PC-3 (cell line): ENCODE measurements around the gene DBH. TPM values are rescaled to one million over a fixed set of nuclear protein-coding genes. Genes with fewer than 3 reads are reported as not detected.

Experiments used
- ATAC-seq: fragments of 200-7000 bp; cut with Tn5 transposase; 2 replicates; pipeline ENCODE4 v1.9.1; 2020; ENCODE audit warnings: mild to moderate bottlenecking, moderate library complexity
- BruUV-seq: library from RNA; stranded (reverse); fragments of 400-500 nt; replicated peaks from 2 replicates; lab custom pipeline; 2021; lab: Mats Ljungman, UMichigan
- CTCF ChIA-PET: fragments of 300-600 bp; sonication (Branson Sonifier 250); formaldehyde crosslinking; loops from one replicate; lab custom pipeline; 2022; ENCODE audit warnings: antibody characterized with exemption; lab: Charles Lee
- POLR2A ChIA-PET: fragments of 300-600 bp; sonication (Branson Sonifier 250); formaldehyde crosslinking; loops from one replicate; lab custom pipeline; 2022; ENCODE audit warnings: antibody characterized with exemption; ENCODE audit not compliant: unreplicated experiment; lab: Charles Lee
- DNase-seq: peaks from one replicate; pipeline ENCODE4 v3.0.0-alpha.2; 2015
- H2AFZ ChIP-seq: fragments of 300-600 bp; sonication (generic); 2 replicates; pipeline ENCODE4 v1.6.0; 2016; ENCODE audit warnings: antibody characterized with exemption, low read length
- H3F3A ChIP-seq: fragments of 300-600 bp; sonication (generic); one replicate; pipeline ENCODE4 v1.6.0; 2017; ENCODE audit warnings: antibody characterized with exemption, low read length, control low read depth, mild to moderate bottlenecking; ENCODE audit not compliant: unreplicated experiment
- H3K27ac ChIP-seq: fragments of 300-600 bp; sonication (generic); 2 replicates; pipeline ENCODE4 v1.5.1; 2016; ENCODE audit warnings: mild to moderate bottlenecking, low read length
- H3K27me3 ChIP-seq: fragments of 300-600 bp; sonication (generic); 2 replicates; pipeline ENCODE4 v1.6.1; 2016; ENCODE audit warnings: low read length, mixed read lengths
- H3K36me3 ChIP-seq: fragments of 300-600 bp; sonication (generic); 2 replicates; pipeline ENCODE4 v1.6.1; 2016; ENCODE audit warnings: low read depth, mixed run types, low read length, mixed read lengths
- H3K4me1 ChIP-seq: fragments of 300-600 bp; sonication (generic); 2 replicates; pipeline ENCODE4 v1.5.1; 2016; ENCODE audit warnings: low read length; ENCODE audit not compliant: insufficient read depth
- H3K4me2 ChIP-seq: fragments of 300-600 bp; sonication (generic); 2 replicates; pipeline ENCODE4 v1.6.0; 2016; ENCODE audit warnings: low read length
- H3K4me3 ChIP-seq: fragments of 300-600 bp; sonication (generic); 2 replicates; pipeline ENCODE4 v1.5.1; 2016; ENCODE audit warnings: mild to moderate bottlenecking, low read length, mixed read lengths
- H3K79me2 ChIP-seq: fragments of 300-600 bp; sonication (generic); 2 replicates; pipeline ENCODE4 v1.6.1; 2017; ENCODE audit warnings: low read length, mixed read lengths
- H3K9ac ChIP-seq: fragments of 300-600 bp; sonication (generic); 2 replicates; pipeline ENCODE4 v1.6.0; 2016; ENCODE audit warnings: mild to moderate bottlenecking, low read length
- H3K9me2 ChIP-seq: fragments of 300-600 bp; sonication (generic); replicated peaks from 2 replicates; pipeline ENCODE4 v1.6.1; 2016; ENCODE audit warnings: mixed run types, low read length, mixed read lengths
- H3K9me3 ChIP-seq: fragments of 300-600 bp; sonication (generic); 2 replicates; pipeline ENCODE4 v1.6.1; 2016; ENCODE audit warnings: low read length, mixed read lengths
- H4K20me1 ChIP-seq: fragments of 300-600 bp; sonication (generic); 2 replicates; pipeline ENCODE4 v1.6.1; 2016; ENCODE audit warnings: low read length, mixed read lengths
- EZH2 ChIP-seq: fragments of 300-600 bp; sonication (generic); IDR thresholded peaks from one replicate; pipeline ENCODE4 v1.6.1; 2017; ENCODE audit warnings: antibody characterized with exemption, mild to moderate bottlenecking, low read length; ENCODE audit not compliant: unreplicated experiment
- EZH2phosphoT487 ChIP-seq: fragments of 300-600 bp; sonication (generic); IDR thresholded peaks from 2 replicates; pipeline ENCODE4 v1.6.1; 2018; ENCODE audit warnings: mild to moderate bottlenecking, antibody characterized with exemption, low read length, borderline replicate concordance
- intact Hi-C: fragments of 100-400 bp; cut with micrococcal nuclease; formaldehyde crosslinking; loops from 2 replicates; pipeline ENCODE4 v1.9.0; 2023
- total RNA-seq: library from RNA; depleted of rRNA; stranded (reverse); fragments of >200 nt; gene quantifications from 2 replicates; pipeline ENCODE4 v1.2.3, GENCODE V29; 2014
- TF ChIP-seq, protein P1 (sequence below): fragments of 300-600 bp; sonication (generic); conservative IDR thresholded peaks from 2 replicates; pipeline ENCODE4 v1.5.1; 2017; ENCODE audit warnings: antibody characterized with exemption, low read depth, mild to moderate bottlenecking, low read length

The DBH gene
- total RNA-seq, 1 experiment from 2014 or later, result not detected

DNA sequence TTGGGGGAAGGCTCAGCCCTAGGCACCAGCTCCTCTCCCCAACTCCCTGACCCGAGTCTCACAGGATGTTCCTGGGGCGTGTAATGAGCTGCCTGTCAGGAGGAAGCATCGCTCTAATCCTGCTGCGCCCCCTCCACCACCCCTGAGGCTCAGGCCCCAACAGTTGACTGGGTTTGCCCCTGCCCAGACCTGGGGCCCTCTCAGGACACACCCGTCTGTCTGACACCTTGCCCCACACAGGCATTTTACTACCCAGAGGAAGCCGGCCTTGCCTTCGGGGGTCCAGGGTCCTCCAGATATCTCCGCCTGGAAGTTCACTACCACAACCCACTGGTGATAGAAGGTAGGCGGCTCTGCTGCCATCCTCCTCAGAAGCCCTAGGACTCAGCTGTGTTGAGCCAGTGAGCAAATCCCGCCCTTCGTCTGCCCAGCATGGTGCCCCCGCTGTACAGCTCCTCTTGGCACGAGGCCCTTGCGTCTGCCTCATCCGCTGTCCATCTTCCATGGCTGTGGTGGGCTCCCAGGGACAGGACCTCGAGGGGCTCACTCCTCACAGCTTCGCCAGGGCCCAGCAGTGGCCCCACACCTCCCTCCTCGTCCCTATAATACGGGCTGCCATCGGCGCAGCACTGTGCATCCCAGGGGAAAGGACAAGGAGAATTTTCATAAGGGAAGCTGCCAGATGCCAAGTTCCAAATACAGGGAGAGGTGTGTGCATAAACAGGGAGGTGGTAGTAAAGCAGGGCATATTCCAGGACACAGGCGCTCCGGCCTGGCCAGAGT is 8.0 kb downstream of the DBH start:
- ATAC-seq (no peak), DNase-seq (no peak)
- Histone ChIP-seq H2AFZ (no peak overlapping the region), H3K27me3 (peaks cover 31% of the 10 kb centered on the region), H3K4me1 (no peaks in the 10 kb centered on the region), H3K4me2 (no peak overlapping the region), H4K20me1 (no peaks in the 10 kb centered on the region), H3K9me3 (no peaks in the 10 kb centered on the region), H3K9me2 (no peaks in the 10 kb centered on the region), H3K36me3 (no peaks in the 10 kb centered on the region), H3K27ac (no peak overlapping the region), H3F3A (no peaks in the 10 kb centered on the region), H3K9ac (no peak overlapping the region), H3K4me3 (no peak overlapping the region), H3K79me2 (no peaks in the 10 kb centered on the region)
- no TSS peak for BruUV-seq
- intact Hi-C loops, result no loop called here
- POLR2A ChIA-PET, result no interaction called here
- TF ChIP-seq EZH2 (no peak), EZH2phosphoT487 (no peak)
- TF ChIP-seq, protein P1, sequence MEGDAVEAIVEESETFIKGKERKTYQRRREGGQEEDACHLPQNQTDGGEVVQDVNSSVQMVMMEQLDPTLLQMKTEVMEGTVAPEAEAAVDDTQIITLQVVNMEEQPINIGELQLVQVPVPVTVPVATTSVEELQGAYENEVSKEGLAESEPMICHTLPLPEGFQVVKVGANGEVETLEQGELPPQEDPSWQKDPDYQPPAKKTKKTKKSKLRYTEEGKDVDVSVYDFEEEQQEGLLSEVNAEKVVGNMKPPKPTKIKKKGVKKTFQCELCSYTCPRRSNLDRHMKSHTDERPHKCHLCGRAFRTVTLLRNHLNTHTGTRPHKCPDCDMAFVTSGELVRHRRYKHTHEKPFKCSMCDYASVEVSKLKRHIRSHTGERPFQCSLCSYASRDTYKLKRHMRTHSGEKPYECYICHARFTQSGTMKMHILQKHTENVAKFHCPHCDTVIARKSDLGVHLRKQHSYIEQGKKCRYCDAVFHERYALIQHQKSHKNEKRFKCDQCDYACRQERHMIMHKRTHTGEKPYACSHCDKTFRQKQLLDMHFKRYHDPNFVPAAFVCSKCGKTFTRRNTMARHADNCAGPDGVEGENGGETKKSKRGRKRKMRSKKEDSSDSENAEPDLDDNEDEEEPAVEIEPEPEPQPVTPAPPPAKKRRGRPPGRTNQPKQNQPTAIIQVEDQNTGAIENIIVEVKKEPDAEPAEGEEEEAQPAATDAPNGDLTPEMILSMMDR, result no peak
- CTCF ChIA-PET, result no interaction called here

DNA sequence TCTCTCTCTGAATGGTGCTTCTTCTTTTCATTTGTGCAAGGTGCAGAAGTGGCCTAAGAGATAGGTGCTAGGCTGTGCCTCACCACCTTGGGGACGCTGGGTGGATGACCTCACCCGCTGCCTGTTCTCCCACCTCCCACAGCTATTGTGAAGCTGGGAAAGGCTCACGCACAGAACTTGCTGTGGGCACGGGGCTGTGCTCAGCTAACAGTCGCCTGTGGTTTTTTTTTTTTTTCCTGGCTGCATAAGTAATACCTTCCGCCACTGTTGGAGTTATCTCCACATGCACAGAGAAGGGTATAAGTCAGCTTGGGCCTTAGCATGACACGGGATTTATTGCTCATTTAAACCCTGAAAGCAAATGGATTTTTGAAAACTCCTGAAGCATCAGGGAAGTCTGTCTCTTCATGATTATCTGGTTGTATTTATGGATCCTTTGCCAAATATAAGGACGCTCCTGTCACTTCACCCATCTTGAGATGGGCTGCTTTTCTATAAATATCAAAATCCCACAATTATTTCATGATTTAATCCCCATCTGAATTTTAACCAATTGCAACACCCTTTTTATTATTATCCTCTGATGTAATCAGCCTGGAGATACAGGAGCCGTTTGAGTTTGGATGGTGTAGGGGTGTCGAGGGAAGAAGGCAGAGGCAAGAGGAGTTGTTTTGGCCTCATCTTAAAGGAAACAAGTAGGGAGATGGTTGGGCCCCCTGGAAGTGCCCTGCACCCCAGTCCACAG is 9.0 kb downstream of the DBH start:
- Histone ChIP-seq H2AFZ (no peak overlapping the region), H3K4me3 (no peak overlapping the region), H3K9me3 (no peaks in the 10 kb centered on the region), H3K4me1 (no peaks in the 10 kb centered on the region), H3K79me2 (no peaks in the 10 kb centered on the region), H3K27ac (no peak overlapping the region), H3K9ac (no peak overlapping the region), H3K9me2 (no peaks in the 10 kb centered on the region), H4K20me1 (no peaks in the 10 kb centered on the region), H3K36me3 (no peaks in the 10 kb centered on the region), H3F3A (no peaks in the 10 kb centered on the region), H3K4me2 (no peak overlapping the region), H3K27me3 (peaks cover 33% of the 10 kb centered on the region)
- CTCF ChIA-PET, result no interaction called here
- POLR2A ChIA-PET, result no interaction called here
- BruUV-seq, result no TSS peak
- ATAC-seq (no peak), DNase-seq (no peak)
- no peak for TF ChIP-seq EZH2phosphoT487
- no peak for TF ChIP-seq EZH2
- TF ChIP-seq, protein P1, result no peak
- intact Hi-C loops, result no loop called here

DNA sequence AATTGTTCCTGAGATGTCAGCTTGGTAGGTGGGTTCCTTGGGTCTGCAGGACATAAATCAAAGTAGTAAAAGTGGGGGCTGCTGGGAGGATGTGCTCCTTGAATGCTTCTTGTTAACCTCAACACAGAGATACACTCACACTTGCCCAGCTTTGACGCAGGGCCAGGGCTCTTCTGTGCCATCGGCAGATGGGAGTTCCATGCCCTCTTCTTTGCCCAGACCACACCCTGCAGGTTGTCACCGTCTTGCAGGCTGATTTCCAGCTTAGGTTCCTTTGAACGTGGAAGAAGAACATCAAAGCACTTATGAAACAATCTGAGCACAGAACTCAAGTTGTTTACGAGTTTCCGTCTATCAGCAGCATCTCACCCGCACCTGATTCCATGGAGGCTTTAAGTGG is 11.0 kb downstream of the DBH start:
- ATAC-seq (no peak), DNase-seq (no peak)
- no peaks in the 10 kb centered on the region for H4K20me1 ChIP-seq
- no peaks in the 10 kb centered on the region for H3K36me3 ChIP-seq
- no TSS peak for BruUV-seq
- H3F3A ChIP-seq, result no peaks in the 10 kb centered on the region
- no peaks in the 10 kb centered on the region for H3K4me1 ChIP-seq
- no peak overlapping the region for H3K9ac ChIP-seq
- no peak overlapping the region for H3K4me3 ChIP-seq
- intact Hi-C loops, result no loop called here
- H3K9me2 ChIP-seq, result no peaks in the 10 kb centered on the region
- no peak overlapping the region for H2AFZ ChIP-seq
- no peak overlapping the region for H3K27ac ChIP-seq
- no peak overlapping the region for H3K4me2 ChIP-seq
- no peaks in the 10 kb centered on the region for H3K79me2 ChIP-seq
- peaks cover 37% of the 10 kb centered on the region for H3K27me3 ChIP-seq
- no peaks in the 10 kb centered on the region for H3K9me3 ChIP-seq
- TF ChIP-seq EZH2, result no peak
- no peak for TF ChIP-seq EZH2phosphoT487
- TF ChIP-seq, protein P1, result no peak
- POLR2A ChIA-PET, result no interaction called here
- CTCF ChIA-PET, result no interaction called here
